RPMI8226 (cell line): Measurements from ENCODE around the gene TACR2.

Experiments
- DNase-seq: peaks from one replicate; pipeline ENCODE4 v3.0.0-alpha.2; 2015

The TACR2 gene

GRCh38 chr10:69366738-69367137 is 50.0 kb downstream of the TACR2 start:
- DNase-seq, result no peak

GRCh38 chr10:69364232-69364940 is 52.3 kb downstream of the TACR2 start:
- no peak for DNase-seq

GRCh38 chr10:69363666-69364065 is 53.1 kb downstream of the TACR2 start:
- no peak for DNase-seq

- DNase-seq, result no peak
Observed at GRCh38 chr10:69362471-69362954, 54.2 kb downstream of the TACR2 start.

- DNase-seq, result no peak
Observed at GRCh38 chr10:69361303-69361614, 55.5 kb downstream of the TACR2 start.

GRCh38 chr10:69360485-69361302 is 56.0 kb downstream of the TACR2 start:
- no peak for DNase-seq

- DNase-seq, result no peak
Observed at GRCh38 chr10:69359594-69359993, 57.1 kb downstream of the TACR2 start.

GRCh38 chr10:69359148-69359547 is 57.6 kb downstream of the TACR2 start:
- DNase-seq, result no peak

GRCh38 chr10:69358148-69358795 is 58.4 kb downstream of the TACR2 start:
- DNase-seq, result no peak

GRCh38 chr10:69356187-69356586 is 60.5 kb downstream of the TACR2 start:
- no peak for DNase-seq

- no peak for DNase-seq
Observed at GRCh38 chr10:69353977-69354635, 62.6 kb downstream of the TACR2 start.
